Panc1 (cell line): Measurements from ENCODE around the gene BCAN. TPM values are rescaled to one million over a fixed set of nuclear protein-coding genes. Genes with fewer than 3 reads are reported as not detected.
A peak's percentile ranks its signal among the peaks of the same experiment; 100 is the strongest.

Experiments used
- ATAC-seq: fragments of 200-7000 bp; cut with Tn5 transposase; 2 replicates; pipeline ENCODE4 v1.9.1; 2020; ENCODE audit warnings: mild to moderate bottlenecking, moderate library complexity
- BruUV-seq: library from RNA; stranded (reverse); fragments of 400-500 nt; replicated peaks from 2 replicates; lab custom pipeline; 2021; lab: Mats Ljungman, UMichigan
- CTCF ChIA-PET: fragments of 300-600 bp; sonication (Branson Sonifier 250); formaldehyde crosslinking; loops from one replicate; lab custom pipeline; 2022; ENCODE audit warnings: antibody characterized with exemption; lab: Charles Lee
- POLR2A ChIA-PET: fragments of 300-600 bp; sonication (Branson Sonifier 250); formaldehyde crosslinking; loops from one replicate; lab custom pipeline; 2022; ENCODE audit warnings: antibody characterized with exemption; lab: Charles Lee
- DNase-seq: peaks from one replicate; pipeline ENCODE4 v3.0.0-alpha.2; 2010; ENCODE audit warnings: low read depth, low spot score
- H3K27ac ChIP-seq: 2 replicates; pipeline ENCODE4 v1.5.1; 2011; ENCODE audit warnings: mild to moderate bottlenecking, low read length, inconsistent platforms
- H3K27me3 ChIP-seq: fragments of 200-500 bp; sonication (Bioruptor generic); 2 replicates; pipeline ENCODE4 v1.6.0; 2014; ENCODE audit warnings: low read length, inconsistent platforms; ENCODE audit not compliant: control insufficient read depth, insufficient read depth
- H3K36me3 ChIP-seq: fragments of 200-500 bp; sonication (Bioruptor generic); 2 replicates; pipeline ENCODE4 v1.5.1; 2014; ENCODE audit warnings: inconsistent platforms, mild to moderate bottlenecking, low read length, moderate library complexity; ENCODE audit not compliant: control insufficient read depth, insufficient read depth
- H3K4me1 ChIP-seq: 2 replicates; pipeline ENCODE4 v1.5.1; 2011; ENCODE audit warnings: inconsistent platforms, mild to moderate bottlenecking, low read length, moderate library complexity; ENCODE audit not compliant: control insufficient read depth, insufficient read depth
- H3K4me3 ChIP-seq, 2 experiments: 2 replicates each; pipeline ENCODE4 v1.5.1; 2011 to 2012; ENCODE audit warnings: low read depth in 2 of 2, low read length in 2 of 2, mild to moderate bottlenecking in 2 of 2, inconsistent platforms in 1 of 2, moderate library complexity in 1 of 2
- H3K9me3 ChIP-seq: fragments of 200-500 bp; sonication (Bioruptor generic); 2 replicates; pipeline ENCODE4 v1.5.1; 2014; ENCODE audit warnings: low read depth, mild to moderate bottlenecking, inconsistent platforms, low read length, moderate library complexity; ENCODE audit not compliant: control insufficient read depth, insufficient read depth
- POLR2AphosphoS5 ChIP-seq: IDR thresholded peaks from 2 replicates; pipeline ENCODE4 v1.6.1; 2012; ENCODE audit warnings: mild to moderate bottlenecking, low read depth, low read length, moderate library complexity
- SIN3A ChIP-seq: IDR thresholded peaks from 2 replicates; pipeline ENCODE4 v1.6.1; 2012; ENCODE audit warnings: low read depth, mild to moderate bottlenecking, low read length, moderate library complexity, borderline replicate concordance; ENCODE audit not compliant: insufficient read depth
- TCF7L2 ChIP-seq: IDR thresholded peaks from 2 replicates; pipeline ENCODE4 v1.6.1; 2011; ENCODE audit warnings: mild to moderate bottlenecking, low read depth, low read length, inconsistent platforms
- in situ Hi-C: cut with HindIII; loops from 2 replicates; pipeline ENCODE4 v1.10.0; 2016; ENCODE audit warnings: low sequenced_read_pairs, low pct_unique_long_range_greater_than_20kb
- intact Hi-C: fragments of 100-400 bp; cut with micrococcal nuclease; formaldehyde crosslinking; loops from one replicate; pipeline ENCODE4 v1.10.0; 2022; ENCODE audit not compliant: unreplicated experiment
- total RNA-seq: library from RNA; stranded (reverse); gene quantifications from one replicate; pipeline ENCODE4 v1.2.1, GENCODE V29; 2021; ENCODE audit not compliant: unreplicated experiment
- TF ChIP-seq, protein P1 (sequence below): fragments of 450-650 bp; IDR thresholded peaks from 2 replicates; pipeline ENCODE4 v1.5.1; 2017; ENCODE audit warnings: mild to moderate bottlenecking
- TF ChIP-seq, protein P2 (sequence below), 2 experiments: IDR thresholded peaks; 2 replicates each; pipeline ENCODE4 v1.6.1; 2011 to 2012; ENCODE audit warnings: low read depth in 2 of 2, control low read depth in 1 of 2, low read length in 1 of 2, mild to moderate bottlenecking in 1 of 2, moderate library complexity in 1 of 2; ENCODE audit not compliant: insufficient read depth in 1 of 2

BCAN gene
- total RNA-seq, 1 experiment from 2014 or later: 0.57 TPM

DNA sequence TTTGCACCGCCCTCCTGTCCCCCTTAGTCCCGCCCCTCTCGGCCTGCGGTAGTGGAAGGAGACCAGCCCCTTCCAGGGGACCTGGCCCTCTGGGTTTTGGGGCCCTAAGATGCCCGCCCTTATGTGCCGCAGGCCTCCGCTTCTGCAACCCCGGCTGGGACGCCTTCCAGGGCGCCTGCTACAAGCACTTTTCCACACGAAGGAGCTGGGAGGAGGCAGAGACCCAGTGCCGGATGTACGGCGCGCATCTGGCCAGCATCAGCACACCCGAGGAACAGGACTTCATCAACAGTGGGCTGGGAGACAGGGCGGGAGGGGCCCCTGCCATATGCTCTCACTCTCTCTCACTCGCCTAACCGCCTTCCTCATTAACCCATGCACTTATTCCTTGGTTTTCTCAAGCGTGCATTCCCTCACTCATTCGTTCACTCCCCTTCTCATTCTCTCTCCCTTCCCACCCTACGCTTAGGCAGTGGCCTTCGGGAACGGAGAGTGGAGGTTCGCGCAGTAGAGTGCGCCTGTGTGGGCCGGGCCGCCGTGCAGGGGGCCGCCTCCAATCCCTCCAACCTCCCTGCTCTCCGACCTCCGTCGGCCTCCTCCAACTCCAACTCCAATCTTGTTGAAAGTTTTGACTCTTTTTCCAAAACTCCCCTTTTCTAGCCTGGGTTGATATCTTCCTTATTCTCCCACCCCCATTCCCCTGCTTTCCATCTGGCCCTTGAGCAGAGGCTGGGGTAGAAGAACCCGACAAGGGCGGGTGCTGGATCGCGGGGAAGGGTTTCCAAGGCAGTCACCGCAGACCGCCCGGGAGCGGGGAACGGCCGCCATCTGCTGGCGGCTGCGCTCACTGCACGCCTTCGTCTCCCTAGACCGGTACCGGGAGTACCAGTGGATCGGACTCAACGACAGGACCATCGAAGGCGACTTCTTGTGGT is 15.2 kb downstream of the BCAN start:
- no peaks in the 10 kb centered on the region for H3K27me3 ChIP-seq
- ChIA-PET POLR2A (no interaction called here), CTCF (interaction anchor here (1.3 to 5.6 kb wide), 4 partner anchors 21 to 37 kb away, joined by 4 to 41 read pairs (median 8); no protein-coding TSS in a partner anchor)
- TF ChIP-seq, protein P1, sequence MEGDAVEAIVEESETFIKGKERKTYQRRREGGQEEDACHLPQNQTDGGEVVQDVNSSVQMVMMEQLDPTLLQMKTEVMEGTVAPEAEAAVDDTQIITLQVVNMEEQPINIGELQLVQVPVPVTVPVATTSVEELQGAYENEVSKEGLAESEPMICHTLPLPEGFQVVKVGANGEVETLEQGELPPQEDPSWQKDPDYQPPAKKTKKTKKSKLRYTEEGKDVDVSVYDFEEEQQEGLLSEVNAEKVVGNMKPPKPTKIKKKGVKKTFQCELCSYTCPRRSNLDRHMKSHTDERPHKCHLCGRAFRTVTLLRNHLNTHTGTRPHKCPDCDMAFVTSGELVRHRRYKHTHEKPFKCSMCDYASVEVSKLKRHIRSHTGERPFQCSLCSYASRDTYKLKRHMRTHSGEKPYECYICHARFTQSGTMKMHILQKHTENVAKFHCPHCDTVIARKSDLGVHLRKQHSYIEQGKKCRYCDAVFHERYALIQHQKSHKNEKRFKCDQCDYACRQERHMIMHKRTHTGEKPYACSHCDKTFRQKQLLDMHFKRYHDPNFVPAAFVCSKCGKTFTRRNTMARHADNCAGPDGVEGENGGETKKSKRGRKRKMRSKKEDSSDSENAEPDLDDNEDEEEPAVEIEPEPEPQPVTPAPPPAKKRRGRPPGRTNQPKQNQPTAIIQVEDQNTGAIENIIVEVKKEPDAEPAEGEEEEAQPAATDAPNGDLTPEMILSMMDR: peak; percentile 98
- TF ChIP-seq, protein P2, sequence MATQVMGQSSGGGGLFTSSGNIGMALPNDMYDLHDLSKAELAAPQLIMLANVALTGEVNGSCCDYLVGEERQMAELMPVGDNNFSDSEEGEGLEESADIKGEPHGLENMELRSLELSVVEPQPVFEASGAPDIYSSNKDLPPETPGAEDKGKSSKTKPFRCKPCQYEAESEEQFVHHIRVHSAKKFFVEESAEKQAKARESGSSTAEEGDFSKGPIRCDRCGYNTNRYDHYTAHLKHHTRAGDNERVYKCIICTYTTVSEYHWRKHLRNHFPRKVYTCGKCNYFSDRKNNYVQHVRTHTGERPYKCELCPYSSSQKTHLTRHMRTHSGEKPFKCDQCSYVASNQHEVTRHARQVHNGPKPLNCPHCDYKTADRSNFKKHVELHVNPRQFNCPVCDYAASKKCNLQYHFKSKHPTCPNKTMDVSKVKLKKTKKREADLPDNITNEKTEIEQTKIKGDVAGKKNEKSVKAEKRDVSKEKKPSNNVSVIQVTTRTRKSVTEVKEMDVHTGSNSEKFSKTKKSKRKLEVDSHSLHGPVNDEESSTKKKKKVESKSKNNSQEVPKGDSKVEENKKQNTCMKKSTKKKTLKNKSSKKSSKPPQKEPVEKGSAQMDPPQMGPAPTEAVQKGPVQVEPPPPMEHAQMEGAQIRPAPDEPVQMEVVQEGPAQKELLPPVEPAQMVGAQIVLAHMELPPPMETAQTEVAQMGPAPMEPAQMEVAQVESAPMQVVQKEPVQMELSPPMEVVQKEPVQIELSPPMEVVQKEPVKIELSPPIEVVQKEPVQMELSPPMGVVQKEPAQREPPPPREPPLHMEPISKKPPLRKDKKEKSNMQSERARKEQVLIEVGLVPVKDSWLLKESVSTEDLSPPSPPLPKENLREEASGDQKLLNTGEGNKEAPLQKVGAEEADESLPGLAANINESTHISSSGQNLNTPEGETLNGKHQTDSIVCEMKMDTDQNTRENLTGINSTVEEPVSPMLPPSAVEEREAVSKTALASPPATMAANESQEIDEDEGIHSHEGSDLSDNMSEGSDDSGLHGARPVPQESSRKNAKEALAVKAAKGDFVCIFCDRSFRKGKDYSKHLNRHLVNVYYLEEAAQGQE (IDR thresholded peaks at IDR 0.05; ENCODE audit: insufficient read depth in 1 of 2, low read depth in 2 of 2, low read length in 1 of 2): 0 out of 4 replicates have a peak, but pooled peaks of 1 of the 2 experiments have one; percentile 52
- TF ChIP-seq POLR2AphosphoS5: no peak
- in situ Hi-C loops: no loop called here
- BruUV-seq: no TSS peak
- ATAC-seq: peak; percentile 53
- peaks cover 32% of the 10 kb centered on the region for H3K4me1 ChIP-seq
- no peak for DNase-seq
- H3K4me3 ChIP-seq: peak overlapping the region in 1 of 2 experiments; percentile 17; a peak in 2 of 4 replicates
- no peaks in the 10 kb centered on the region; the same call in 1 of the 2 replicates for H3K36me3 ChIP-seq
- H3K9me3 ChIP-seq: no peaks in the 10 kb centered on the region
- no peak overlapping the region; the same call in 1 of the 2 replicates for H3K27ac ChIP-seq
- intact Hi-C loops: no loop called here

DNA sequence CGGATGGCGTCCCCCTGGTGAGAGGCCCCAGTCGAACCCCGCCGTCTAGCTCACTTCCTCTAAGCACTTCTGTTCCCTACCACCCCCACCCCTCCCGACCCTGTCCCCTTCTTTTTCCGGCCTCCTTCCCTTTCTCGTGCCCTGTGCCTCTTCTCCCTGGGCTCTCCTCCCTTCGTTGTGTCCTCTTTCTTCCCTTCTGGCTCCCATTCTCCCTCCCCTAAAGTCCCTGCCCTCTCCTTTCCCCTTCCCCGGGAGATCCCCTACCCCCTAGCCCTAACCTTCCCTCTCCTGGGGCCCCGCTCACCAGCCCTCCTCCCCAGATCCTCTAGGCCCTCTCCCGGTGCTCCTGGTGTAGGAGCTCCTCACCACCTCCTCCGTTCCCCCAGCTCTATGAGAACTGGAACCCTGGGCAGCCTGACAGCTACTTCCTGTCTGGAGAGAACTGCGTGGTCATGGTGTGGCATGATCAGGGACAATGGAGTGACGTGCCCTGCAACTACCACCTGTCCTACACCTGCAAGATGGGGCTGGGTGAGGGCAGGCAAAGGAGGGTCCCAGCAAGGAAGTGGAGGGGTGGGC is 15.9 kb downstream of the BCAN start:
- peak overlapping the region in 1 of 2 experiments; percentile 17; a peak in 2 of 4 replicates for H3K4me3 ChIP-seq
- CTCF ChIA-PET: interaction anchor here (0.6 to 5.6 kb wide), 5 partner anchors 20 to 41 kb away, joined by 3 to 41 read pairs (median 5); no protein-coding TSS in a partner anchor
- TF ChIP-seq SIN3A (no peak), TCF7L2 (no peak), POLR2AphosphoS5 (no peak)
- TF ChIP-seq, protein P1: no peak; the same call in none of the 2 replicates
- TF ChIP-seq, protein P2 (IDR thresholded peaks at IDR 0.05; ENCODE audit: insufficient read depth in 1 of 2, low read depth in 2 of 2, low read length in 1 of 2): no peak
- no peak for ATAC-seq
- H3K4me1 ChIP-seq: peaks cover 39% of the 10 kb centered on the region
- H3K9me3 ChIP-seq: no peaks in the 10 kb centered on the region
- H3K27ac ChIP-seq: peak overlapping the region; percentile 11; the same call in 1 of the 2 replicates
- no peaks in the 10 kb centered on the region; the same call in 1 of the 2 replicates for H3K36me3 ChIP-seq
- POLR2A ChIA-PET: no interaction called here
- in situ Hi-C loops: no loop called here
- no peaks in the 10 kb centered on the region for H3K27me3 ChIP-seq
- no TSS peak for BruUV-seq
- no peak for DNase-seq
- intact Hi-C loops: loop anchor here (1.0 kb wide), 1 partner anchor 32 kb away; no protein-coding TSS in a partner anchor
